Osteoblast (primary cell): ENCODE results near the gene DCDC1. TPM values are rescaled to one million over a fixed set of nuclear protein-coding genes. Genes with fewer than 3 reads are reported as not detected.

Source experiments
- DNase-seq: peaks from one replicate; pipeline ENCODE4 v3.0.0; 2011; ENCODE audit warnings: low spot score, mixed read lengths; ENCODE audit not compliant: insufficient read length; ENCODE audit errors: missing footprints
- H2AFZ ChIP-seq: 2 replicates; pipeline ENCODE4 v1.6.0; 2011; ENCODE audit warnings: mild to moderate bottlenecking, low read length
- H3K27ac ChIP-seq: 2 replicates; pipeline ENCODE4 v1.5.1; 2011; ENCODE audit warnings: mild to moderate bottlenecking, low read depth, low read length, moderate library complexity
- H3K27me3 ChIP-seq: 2 replicates; pipeline ENCODE4 v1.6.0; 2012; ENCODE audit warnings: mild to moderate bottlenecking, control low read depth, inconsistent platforms, low read length, moderate library complexity; ENCODE audit not compliant: insufficient read depth
- H3K36me3 ChIP-seq: 2 replicates; pipeline ENCODE4 v1.5.1; 2011; ENCODE audit warnings: mild to moderate bottlenecking, low read length, control low read depth, moderate library complexity; ENCODE audit not compliant: insufficient read depth
- H3K4me1 ChIP-seq: 2 replicates; pipeline ENCODE4 v1.5.1; 2011; ENCODE audit warnings: mild to moderate bottlenecking, low read length, control low read depth, moderate library complexity; ENCODE audit not compliant: insufficient read depth
- H3K4me2 ChIP-seq: 2 replicates; pipeline ENCODE4 v1.6.0; 2011; ENCODE audit warnings: mild to moderate bottlenecking, low read length; ENCODE audit not compliant: insufficient read depth
- H3K4me3 ChIP-seq: fragments of 200-600 bp; sonication (generic); 3 replicates; pipeline ENCODE4 v1.5.1; 2012; ENCODE audit warnings: mild to moderate bottlenecking, low read length, inconsistent platforms; ENCODE audit not compliant: insufficient read depth
- H3K79me2 ChIP-seq: 2 replicates; pipeline ENCODE4 v1.6.0; 2012; ENCODE audit warnings: mild to moderate bottlenecking, low read length, control low read depth, inconsistent platforms; ENCODE audit not compliant: insufficient read depth
- H3K9me3 ChIP-seq: 2 replicates; pipeline ENCODE4 v1.5.1; 2011; ENCODE audit warnings: low read depth, low read length, control low read depth
- H4K20me1 ChIP-seq: 2 replicates; pipeline ENCODE4 v1.6.0; 2012; ENCODE audit warnings: mild to moderate bottlenecking, low read length, control low read depth; ENCODE audit not compliant: insufficient read depth
- total RNA-seq: library from RNA; depleted of rRNA; stranded (reverse); fragments of >200 nt; gene quantifications from 2 replicates; pipeline ENCODE4 v1.2.3, GENCODE V29; 2012
- TF ChIP-seq, protein P1 (sequence below): IDR thresholded peaks from 2 replicates; pipeline ENCODE4 v1.5.1; 2011; ENCODE audit warnings: mild to moderate bottlenecking, low read depth, low read length, moderate library complexity; ENCODE audit errors: extremely low read depth

DCDC1 gene
- total RNA-seq, 1 donor, result 1.1 TPM

DNA sequence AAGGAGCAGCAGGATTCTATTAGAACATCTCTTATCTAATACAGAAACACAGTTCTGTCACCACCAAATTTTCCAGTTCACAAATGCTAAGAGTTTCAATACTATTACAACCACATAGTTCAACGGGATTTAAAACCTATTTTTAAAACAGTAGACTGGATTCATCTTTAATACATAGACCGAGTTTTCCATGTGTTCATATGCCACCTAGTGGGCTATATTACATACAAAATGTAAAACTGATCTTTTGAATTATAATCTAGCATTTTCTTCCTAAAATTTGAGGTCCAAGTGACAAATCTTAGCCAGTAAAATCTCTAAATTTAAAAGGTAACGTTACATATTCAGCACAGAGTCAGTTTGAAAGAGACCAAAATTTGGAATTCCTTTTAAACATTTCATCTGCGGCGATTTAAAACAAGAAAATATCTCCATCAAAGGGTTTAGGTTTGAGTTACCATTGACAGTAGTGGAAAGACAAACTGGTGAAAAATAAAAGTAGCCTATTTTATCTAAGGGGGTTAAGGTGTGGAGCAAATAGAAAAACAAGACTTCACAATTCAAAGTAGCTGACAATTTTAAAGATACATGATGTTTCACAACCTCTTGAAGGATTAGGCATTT, 514.0 kb downstream of the DCDC1 start:
- DNase-seq, result peak; percentile 52

DNA sequence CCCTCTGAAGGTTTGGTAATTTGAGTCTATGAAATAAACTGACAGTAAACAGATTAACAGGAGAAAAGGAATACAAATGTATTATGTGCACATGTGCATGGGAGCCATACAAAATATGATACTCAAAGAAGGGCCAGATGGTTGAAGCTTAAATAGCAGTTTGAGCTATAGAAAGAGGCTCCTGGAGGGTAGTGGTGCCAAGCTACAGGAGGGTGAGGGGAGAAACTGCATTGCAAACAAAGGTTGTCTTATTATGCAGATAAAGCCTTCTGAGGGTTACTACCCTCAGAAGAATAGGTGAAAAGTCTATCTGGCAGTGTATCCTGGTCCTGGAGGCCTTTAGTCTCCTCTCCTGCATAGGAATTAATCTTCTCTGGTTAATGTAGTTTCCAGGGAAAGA, 516.1 kb downstream of the DCDC1 start:
- Histone ChIP-seq H4K20me1 (no peaks in the 10 kb centered on the region), H3K4me2 (no peak overlapping the region), H3K4me3 (no peak overlapping the region), H3K27me3 (no peaks in the 10 kb centered on the region), H3K79me2 (no peaks in the 10 kb centered on the region), H3K27ac (no peak overlapping the region), H3K36me3 (no peaks in the 10 kb centered on the region), H3K9me3 (no peaks in the 10 kb centered on the region), H3K4me1 (no peaks in the 10 kb centered on the region), H2AFZ (no peak overlapping the region)
- TF ChIP-seq, protein P1, sequence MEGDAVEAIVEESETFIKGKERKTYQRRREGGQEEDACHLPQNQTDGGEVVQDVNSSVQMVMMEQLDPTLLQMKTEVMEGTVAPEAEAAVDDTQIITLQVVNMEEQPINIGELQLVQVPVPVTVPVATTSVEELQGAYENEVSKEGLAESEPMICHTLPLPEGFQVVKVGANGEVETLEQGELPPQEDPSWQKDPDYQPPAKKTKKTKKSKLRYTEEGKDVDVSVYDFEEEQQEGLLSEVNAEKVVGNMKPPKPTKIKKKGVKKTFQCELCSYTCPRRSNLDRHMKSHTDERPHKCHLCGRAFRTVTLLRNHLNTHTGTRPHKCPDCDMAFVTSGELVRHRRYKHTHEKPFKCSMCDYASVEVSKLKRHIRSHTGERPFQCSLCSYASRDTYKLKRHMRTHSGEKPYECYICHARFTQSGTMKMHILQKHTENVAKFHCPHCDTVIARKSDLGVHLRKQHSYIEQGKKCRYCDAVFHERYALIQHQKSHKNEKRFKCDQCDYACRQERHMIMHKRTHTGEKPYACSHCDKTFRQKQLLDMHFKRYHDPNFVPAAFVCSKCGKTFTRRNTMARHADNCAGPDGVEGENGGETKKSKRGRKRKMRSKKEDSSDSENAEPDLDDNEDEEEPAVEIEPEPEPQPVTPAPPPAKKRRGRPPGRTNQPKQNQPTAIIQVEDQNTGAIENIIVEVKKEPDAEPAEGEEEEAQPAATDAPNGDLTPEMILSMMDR, result no peak
- DNase-seq, result no peak

More for the DNA sequence above, 514.0 kb downstream of the DCDC1 start:
- Histone ChIP-seq H3K36me3 (no peaks in the 10 kb centered on the region), H3K27ac (no peak overlapping the region), H3K27me3 (no peaks in the 10 kb centered on the region), H3K4me3 (no peak overlapping the region), H3K4me2 (no peak overlapping the region), H3K4me1 (no peaks in the 10 kb centered on the region), H3K79me2 (no peaks in the 10 kb centered on the region), H3K9me3 (no peaks in the 10 kb centered on the region), H2AFZ (no peak overlapping the region), H4K20me1 (no peaks in the 10 kb centered on the region)
- TF ChIP-seq, protein P1, result peak; percentile 19

DNA sequence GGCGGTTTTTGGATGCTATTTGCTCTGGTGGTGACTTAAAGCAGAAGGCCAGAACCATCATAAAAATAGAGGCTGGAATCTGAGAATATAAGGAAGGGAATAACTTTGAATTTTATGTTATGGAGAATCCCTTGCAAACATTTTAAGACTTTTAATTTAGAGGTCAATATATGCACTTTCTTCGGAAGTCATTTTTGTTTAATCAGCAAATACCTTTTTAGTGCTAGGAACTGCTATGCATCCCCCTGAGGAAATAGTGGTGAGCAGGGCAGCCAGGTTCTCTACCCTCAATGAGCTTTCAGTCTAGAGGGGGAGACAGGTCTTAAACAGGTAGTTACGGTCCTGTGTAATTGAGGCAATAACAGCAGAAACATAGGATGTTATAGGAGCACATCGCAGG, 516.9 kb downstream of the DCDC1 start:
- TF ChIP-seq, protein P1, result no peak
- no peak overlapping the region for H3K27ac ChIP-seq
- no peak overlapping the region for H2AFZ ChIP-seq
- no peaks in the 10 kb centered on the region for H3K79me2 ChIP-seq
- no peaks in the 10 kb centered on the region for H3K4me1 ChIP-seq
- no peaks in the 10 kb centered on the region for H4K20me1 ChIP-seq
- H3K27me3 ChIP-seq, result no peaks in the 10 kb centered on the region
- H3K4me3 ChIP-seq, result no peak overlapping the region
- H3K9me3 ChIP-seq, result no peaks in the 10 kb centered on the region
- H3K4me2 ChIP-seq, result no peak overlapping the region
- no peak for DNase-seq
- H3K36me3 ChIP-seq, result no peaks in the 10 kb centered on the region

DNA sequence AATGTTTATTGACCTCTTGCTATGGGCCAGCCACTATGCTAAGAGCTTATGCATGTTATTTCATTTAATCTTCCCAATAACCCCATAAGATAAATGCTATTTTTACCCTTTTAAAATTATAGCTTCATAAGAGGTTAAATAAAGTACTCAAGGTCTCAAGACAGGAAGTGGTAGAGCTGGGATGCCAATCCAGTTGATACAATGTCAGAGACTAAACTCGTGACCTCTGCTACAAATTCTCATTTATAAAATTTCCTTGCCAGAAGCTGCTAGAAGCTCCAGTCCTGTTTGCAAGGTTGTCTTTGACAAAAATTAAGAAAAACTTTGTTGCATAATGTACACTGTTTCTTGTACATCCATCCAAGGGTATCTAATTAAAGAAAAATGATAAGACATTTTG, 517.4 kb downstream of the DCDC1 start:
- Histone ChIP-seq H3K4me2 (no peak overlapping the region), H3K79me2 (no peaks in the 10 kb centered on the region), H3K4me3 (no peak overlapping the region), H3K9me3 (no peaks in the 10 kb centered on the region), H3K36me3 (no peaks in the 10 kb centered on the region), H3K27me3 (no peaks in the 10 kb centered on the region), H4K20me1 (no peaks in the 10 kb centered on the region), H3K4me1 (no peaks in the 10 kb centered on the region), H3K27ac (no peak overlapping the region), H2AFZ (no peak overlapping the region)
- DNase-seq, result no peak
- TF ChIP-seq, protein P1, result no peak
